ENCODE results near the gene CACNG4.

DNA sequence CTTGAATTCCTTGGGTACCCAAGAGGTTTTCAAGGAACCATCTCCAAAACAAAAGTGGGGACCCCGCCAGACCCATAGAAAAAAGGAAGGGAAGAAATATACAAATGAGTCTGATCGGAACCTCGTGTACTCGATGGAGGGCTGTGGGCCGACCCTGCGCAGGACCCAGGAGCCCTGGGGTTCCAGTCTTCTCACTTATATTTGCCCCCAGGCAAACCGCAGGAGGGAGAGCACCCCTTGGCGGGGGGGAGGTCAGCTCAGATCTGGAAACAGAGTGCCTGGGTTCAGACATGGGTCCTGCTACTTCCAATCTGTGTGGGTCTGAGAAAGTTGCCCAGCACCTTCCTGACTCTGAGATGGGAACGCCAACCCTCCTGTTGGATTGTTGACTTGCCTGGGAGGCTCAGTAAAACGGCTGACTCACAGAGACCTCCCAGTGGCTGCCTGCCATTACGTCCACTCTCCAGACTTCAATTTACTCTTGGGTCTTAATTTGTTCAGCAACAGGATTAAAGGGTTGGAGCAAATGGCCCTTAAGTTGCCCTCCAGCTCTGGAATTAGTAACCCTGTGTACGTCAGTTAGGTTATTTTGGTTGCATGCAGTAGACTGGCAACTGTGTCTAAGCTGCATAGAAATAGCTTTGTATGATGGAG lies 24.9 kb upstream of the CACNG4 start:
- TF ChIP-seq, protein P1, sequence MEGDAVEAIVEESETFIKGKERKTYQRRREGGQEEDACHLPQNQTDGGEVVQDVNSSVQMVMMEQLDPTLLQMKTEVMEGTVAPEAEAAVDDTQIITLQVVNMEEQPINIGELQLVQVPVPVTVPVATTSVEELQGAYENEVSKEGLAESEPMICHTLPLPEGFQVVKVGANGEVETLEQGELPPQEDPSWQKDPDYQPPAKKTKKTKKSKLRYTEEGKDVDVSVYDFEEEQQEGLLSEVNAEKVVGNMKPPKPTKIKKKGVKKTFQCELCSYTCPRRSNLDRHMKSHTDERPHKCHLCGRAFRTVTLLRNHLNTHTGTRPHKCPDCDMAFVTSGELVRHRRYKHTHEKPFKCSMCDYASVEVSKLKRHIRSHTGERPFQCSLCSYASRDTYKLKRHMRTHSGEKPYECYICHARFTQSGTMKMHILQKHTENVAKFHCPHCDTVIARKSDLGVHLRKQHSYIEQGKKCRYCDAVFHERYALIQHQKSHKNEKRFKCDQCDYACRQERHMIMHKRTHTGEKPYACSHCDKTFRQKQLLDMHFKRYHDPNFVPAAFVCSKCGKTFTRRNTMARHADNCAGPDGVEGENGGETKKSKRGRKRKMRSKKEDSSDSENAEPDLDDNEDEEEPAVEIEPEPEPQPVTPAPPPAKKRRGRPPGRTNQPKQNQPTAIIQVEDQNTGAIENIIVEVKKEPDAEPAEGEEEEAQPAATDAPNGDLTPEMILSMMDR (IDR thresholded peaks at IDR 0.05), result no peak
- no peak for TF ChIP-seq POLR2A (IDR thresholded peaks at IDR 0.05)
- TF ChIP-seq POLR2AphosphoS5 (IDR thresholded peaks at IDR 0.05; ENCODE audit: insufficient read depth in 1 of 2, low read depth in 1 of 2), result no peak

All from vagina (tissue), 2 donors.